HG02798 (cell line): ENCODE results near the gene CPLX1.

Source experiments
- ATAC-seq: cut with Tn5 transposase; IDR thresholded peaks from one replicate; pipeline ENCODE4 v1.9.1; 2021; ENCODE audit warnings: mild to moderate bottlenecking; ENCODE audit not compliant: unreplicated experiment, poor library complexity

CPLX1 gene

GRCh38 chr4:825971-826330, at the start of gene CPLX1:
TSS of gene CPLX1 (minus strand) at chr4:826129. CDS start at chr4:824522, 1,607 bp downstream.
- ATAC-seq: no peak

GRCh38 chr4:874971-875817, 49.3 kb upstream of the CPLX1 start:
- no peak for ATAC-seq

- ATAC-seq: no peak
Measured at GRCh38 chr4:874056-874455, 48.1 kb upstream of the CPLX1 start.

GRCh38 chr4:872241-872981, 46.5 kb upstream of the CPLX1 start:
- ATAC-seq: no peak

- ATAC-seq: no peak
Measured at GRCh38 chr4:871484-871883, 45.6 kb upstream of the CPLX1 start.

GRCh38 chr4:870951-871350, 45.0 kb upstream of the CPLX1 start:
- no peak for ATAC-seq

- ATAC-seq: no peak
Measured at GRCh38 chr4:869776-870175, 43.8 kb upstream of the CPLX1 start.

GRCh38 chr4:868421-868820, 42.5 kb upstream of the CPLX1 start:
- ATAC-seq: no peak

GRCh38 chr4:867526-868250, 41.8 kb upstream of the CPLX1 start:
- no peak for ATAC-seq

- no peak for ATAC-seq
Measured at GRCh38 chr4:866761-867390, 40.9 kb upstream of the CPLX1 start.

- ATAC-seq: no peak
Measured at GRCh38 chr4:866068-866760, 40.3 kb upstream of the CPLX1 start.

GRCh38 chr4:865572-865971, 39.6 kb upstream of the CPLX1 start:
- no peak for ATAC-seq

- ATAC-seq: no peak
Measured at GRCh38 chr4:865121-865465, 39.2 kb upstream of the CPLX1 start.

- no peak for ATAC-seq
Measured at GRCh38 chr4:864456-865120, 38.7 kb upstream of the CPLX1 start.

- ATAC-seq: no peak
Measured at GRCh38 chr4:860561-860960, 34.6 kb upstream of the CPLX1 start.

- no peak for ATAC-seq
Measured at GRCh38 chr4:859496-859895, 33.6 kb upstream of the CPLX1 start.

GRCh38 chr4:858831-859451, 33.0 kb upstream of the CPLX1 start:
- ATAC-seq: no peak

- ATAC-seq: no peak
Measured at GRCh38 chr4:858041-858481, 32.1 kb upstream of the CPLX1 start.

- ATAC-seq: no peak
Measured at GRCh38 chr4:857461-857860, 31.5 kb upstream of the CPLX1 start.
